HG03280 (cell line): ENCODE measurements around the gene ETS1.

Experiments used
- ATAC-seq: cut with Tn5 transposase; IDR thresholded peaks from one replicate; pipeline ENCODE4 v1.9.1; 2021; ENCODE audit warnings: mild to moderate bottlenecking, moderate library complexity; ENCODE audit not compliant: unreplicated experiment

ETS1 gene

GRCh38 chr11:128491195-128491936 is 96.0 kb downstream of the ETS1 start:
- ATAC-seq: no peak

DNA sequence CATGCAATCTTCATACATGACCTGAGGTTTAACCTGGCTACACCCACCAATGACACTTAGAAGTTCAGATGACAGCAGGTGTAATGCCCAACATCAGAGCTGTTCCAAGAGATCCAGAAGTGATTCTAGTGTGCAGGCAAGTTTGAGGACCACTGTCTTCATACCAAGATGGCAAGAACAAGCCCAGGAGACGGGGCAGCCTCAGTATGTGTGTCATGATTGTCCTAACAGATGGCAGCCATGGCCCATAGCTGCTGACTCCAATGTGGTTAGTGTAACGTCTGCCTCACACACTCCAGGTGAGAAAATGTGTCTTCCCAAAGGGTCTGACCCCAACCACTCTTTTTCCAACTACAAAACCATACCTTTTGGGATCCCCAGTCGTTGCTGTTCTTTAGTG is 97.3 kb downstream of the ETS1 start:
- no peak for ATAC-seq

DNA sequence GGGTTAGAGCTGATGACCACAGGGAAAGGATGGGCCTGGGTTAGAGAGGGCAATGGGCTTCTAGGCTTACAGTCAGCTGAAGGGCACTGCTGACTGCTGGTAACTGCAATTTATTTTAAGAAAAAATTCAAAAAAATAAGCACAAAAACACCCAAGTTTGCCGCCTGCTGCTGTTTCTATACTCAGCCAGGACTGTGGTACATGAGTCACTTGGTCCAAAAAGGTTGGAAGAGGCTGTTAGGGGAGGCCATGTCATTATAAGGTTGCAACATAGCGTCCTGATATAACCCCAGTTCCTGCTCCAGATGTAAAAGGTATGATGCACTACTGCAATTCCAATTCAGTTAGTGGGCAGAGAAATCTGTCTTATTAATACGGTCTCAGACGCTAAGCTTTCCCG is 98.9 kb downstream of the ETS1 start:
- ATAC-seq: no peak

GRCh38 chr11:128487978-128488377 is 99.4 kb downstream of the ETS1 start:
- ATAC-seq: no peak

- no peak for ATAC-seq
Measured at GRCh38 chr11:128484172-128484571, 103.2 kb downstream of the ETS1 start.

- ATAC-seq: peak; percentile 53
Measured at GRCh38 chr11:128483211-128483788, 104.1 kb downstream of the ETS1 start.

- ATAC-seq: peak; percentile 50
Measured at GRCh38 chr11:128482512-128483191, 104.7 kb downstream of the ETS1 start.

DNA sequence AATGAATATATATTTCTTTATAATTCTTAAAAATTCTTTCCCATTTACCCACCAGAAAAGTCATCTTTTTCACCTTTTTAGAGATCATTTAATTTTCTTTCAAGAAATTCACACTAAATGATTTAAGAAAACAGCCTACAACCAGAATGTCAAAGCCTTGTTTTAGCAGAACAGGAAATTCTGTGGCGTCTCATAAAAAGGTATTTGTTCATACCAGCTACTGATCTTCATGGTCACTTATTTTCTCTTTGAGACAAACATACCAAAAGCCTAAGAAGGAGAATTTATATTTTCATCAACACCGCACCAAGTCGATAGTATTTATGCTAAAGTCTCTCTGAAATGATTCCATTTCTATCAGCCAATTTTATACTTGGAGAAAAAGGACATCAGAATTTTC is 105.3 kb downstream of the ETS1 start:
- ATAC-seq: no peak

- no peak for ATAC-seq
Measured at GRCh38 chr11:128481135-128481534, 106.2 kb downstream of the ETS1 start.

DNA sequence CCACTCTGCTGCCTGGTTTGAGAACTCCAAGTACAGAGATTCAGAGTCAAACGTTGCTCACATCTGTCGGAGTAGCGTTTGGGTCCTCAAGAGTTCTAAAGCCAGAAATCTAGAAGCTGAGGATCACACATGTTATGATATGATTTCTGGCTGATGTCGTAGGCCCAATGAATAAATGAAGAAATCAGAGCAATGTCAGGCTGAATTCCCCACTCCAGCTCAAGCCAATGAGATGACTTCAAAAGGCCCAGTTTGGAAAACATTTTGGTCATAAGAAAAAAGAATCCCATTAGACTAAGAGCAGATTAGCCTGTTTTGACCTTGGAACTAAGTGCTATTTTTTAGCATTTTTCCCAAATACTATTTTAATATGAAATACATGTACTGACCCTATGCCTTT is 106.7 kb downstream of the ETS1 start:
- no peak for ATAC-seq

- no peak for ATAC-seq
Measured at GRCh38 chr11:128480066-128480465, 107.3 kb downstream of the ETS1 start.

GRCh38 chr11:128479144-128479543 is 108.2 kb downstream of the ETS1 start:
- no peak for ATAC-seq

GRCh38 chr11:128478305-128478704 is 109.1 kb downstream of the ETS1 start:
- no peak for ATAC-seq

- no peak for ATAC-seq
Measured at GRCh38 chr11:128477811-128478210, 109.5 kb downstream of the ETS1 start.

GRCh38 chr11:128477278-128477677 is 110.1 kb downstream of the ETS1 start:
- ATAC-seq: no peak

- no peak for ATAC-seq
Measured at GRCh38 chr11:128476729-128477128, 110.6 kb downstream of the ETS1 start.

DNA sequence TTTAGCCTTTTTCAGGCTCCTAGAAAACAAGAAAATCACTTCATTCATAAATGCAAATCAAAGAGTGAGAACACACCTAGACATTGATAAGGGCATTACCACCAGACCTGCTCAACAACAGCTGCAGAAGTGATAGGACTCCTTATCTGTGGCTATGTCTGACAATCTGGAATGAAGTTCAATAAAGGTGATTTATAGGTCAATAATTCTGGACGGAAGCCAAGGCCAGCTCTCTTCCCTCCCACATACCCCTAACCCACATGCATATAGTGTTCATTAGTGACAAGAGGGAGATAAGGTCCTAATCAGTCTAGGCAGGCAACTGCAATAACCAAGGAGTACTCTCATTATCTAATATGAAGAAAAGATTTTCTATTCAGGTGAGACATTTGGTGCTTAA is 111.3 kb downstream of the ETS1 start:
- ATAC-seq: no peak

DNA sequence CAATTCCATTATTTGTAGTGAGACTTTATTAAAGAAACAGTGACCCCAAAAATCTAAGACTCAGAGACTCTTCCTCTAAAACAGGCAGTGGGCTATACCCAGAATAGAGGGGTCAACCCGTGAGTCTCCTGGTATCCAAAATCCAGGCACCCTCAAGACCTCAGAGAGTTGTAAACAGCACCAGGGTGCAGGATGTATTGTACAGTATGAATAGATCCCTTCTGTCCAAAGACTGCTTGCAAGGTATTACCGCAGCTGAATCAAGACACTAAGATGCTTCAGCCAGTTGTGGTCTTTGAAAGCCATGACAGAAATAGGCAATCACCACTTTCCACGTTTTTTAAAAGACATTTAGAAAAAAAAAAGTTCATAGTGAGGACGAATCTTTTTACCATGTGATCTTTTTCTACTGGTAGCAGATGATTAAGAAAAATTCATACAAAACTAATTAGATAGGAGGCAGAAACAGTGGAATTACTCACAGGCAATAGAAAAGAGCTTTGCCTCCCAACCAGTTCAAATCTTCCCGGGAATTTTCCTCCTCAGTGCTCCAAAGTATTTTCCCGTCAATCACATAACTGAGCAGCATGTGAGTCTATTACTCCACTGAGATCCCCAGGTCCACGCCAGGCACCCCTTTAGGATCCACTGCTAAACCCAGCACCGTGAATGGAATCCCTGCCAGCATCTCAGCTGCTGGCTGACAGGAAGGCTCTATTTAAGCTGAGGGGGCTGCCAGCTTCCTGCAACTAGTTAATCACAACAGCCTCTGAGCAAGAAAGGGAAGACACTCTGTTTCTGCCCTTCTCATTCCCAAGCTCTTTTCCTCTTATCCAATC is 113.1 kb downstream of the ETS1 start:
- ATAC-seq: no peak

DNA sequence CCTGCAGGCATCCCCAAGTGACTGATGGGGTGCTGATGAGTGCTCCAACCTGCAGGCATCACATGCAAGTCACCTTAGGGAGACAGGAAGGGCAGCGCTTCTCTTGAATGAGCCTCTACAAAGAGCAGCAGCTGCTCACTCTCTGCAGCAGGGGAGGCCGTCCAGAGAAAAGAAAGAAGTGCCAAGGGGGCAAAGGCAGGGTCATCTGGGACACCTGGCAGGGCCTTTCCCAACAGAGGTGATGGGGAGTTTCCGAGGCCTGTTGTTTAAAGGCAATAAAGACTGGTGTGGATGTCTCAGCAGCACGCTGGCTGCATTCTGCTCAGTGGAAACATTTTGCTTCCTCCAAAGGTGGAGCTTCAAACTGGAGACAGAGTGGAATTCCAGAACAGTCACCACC is 113.7 kb downstream of the ETS1 start:
- no peak for ATAC-seq

GRCh38 chr11:128472128-128473089 is 114.9 kb downstream of the ETS1 start:
- peak; percentile 41 for ATAC-seq
